Stimulated activated naive CD8-positive, alpha-beta T cell treated with anti-CD3 and anti-CD28 coated beads, Interleukin-15, Interleukin-2, amounts not matched to agents 100 U/mL and 50 U/mL, for 24 hours (primary cell): ENCODE measurements around the gene PPP1R3C.

Experiments
- ATAC-seq: fragments of 150-1000 bp; cut with Tn5 transposase; one replicate; pipeline ENCODE4 v1.10.0; 2021
- DNase-seq: peaks from one replicate; pipeline ENCODE4 v3.0.0; 2021

Gene PPP1R3C

GRCh38 chr10:91629715-91630549, 2.9 kb downstream of the PPP1R3C start:
- DNase-seq (no peak), ATAC-seq (no peak)

DNA sequence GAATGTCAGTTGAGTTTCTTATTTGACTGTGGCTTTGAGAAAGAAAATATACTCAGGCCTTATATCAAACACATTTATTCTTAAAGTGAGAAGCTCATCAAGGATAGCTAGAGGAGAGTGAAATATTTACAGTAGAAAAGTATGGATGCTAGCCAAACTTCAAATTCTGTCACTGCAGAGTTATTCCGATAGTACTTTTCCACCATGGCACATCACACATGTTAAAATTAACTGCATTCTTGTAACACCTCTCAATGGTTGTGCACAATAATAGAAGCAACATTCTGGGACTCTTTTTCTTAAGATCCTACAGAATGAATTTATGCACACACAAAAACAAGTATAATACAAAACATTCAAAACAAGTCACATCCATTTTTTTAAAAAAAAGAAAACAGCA, 4.5 kb downstream of the PPP1R3C start:
- no peak for ATAC-seq
- no peak for DNase-seq

DNA sequence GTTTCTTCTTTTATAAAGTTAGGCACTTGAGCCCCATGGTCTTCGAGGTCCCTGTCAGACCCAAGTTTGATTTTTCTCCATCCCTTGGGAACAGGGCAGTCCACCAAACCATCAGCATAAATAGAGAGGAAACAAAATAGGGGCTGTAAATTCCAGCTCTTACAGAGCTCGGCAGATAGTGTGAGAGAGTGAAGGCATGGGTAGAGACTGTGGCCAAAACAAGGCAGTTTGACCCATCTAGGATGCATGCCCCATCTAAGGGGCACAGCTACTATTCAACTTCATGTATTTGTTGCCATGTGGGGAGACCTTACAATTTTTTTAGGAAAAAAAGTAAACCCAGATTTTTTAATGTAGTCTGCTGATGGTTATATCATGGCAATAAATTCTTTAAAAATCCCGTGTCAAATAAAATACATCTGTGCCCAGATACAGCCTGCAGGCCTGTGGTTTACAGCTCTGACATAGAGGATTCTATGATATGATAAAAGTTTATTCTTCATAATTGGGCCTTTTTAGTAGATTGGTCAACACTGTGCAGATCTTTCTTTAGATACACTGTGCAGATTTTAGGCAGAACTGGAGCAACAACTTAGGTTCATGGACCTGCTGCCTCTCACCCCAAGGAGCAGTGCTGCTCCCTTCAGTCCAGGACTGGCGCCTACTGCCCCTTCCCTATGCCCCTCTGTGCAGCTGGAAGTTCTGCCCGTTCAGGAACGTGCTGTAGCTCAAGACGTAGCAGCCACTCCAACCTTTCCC, 5.3 kb downstream of the PPP1R3C start:
- no peak for DNase-seq
- ATAC-seq: no peak

DNA sequence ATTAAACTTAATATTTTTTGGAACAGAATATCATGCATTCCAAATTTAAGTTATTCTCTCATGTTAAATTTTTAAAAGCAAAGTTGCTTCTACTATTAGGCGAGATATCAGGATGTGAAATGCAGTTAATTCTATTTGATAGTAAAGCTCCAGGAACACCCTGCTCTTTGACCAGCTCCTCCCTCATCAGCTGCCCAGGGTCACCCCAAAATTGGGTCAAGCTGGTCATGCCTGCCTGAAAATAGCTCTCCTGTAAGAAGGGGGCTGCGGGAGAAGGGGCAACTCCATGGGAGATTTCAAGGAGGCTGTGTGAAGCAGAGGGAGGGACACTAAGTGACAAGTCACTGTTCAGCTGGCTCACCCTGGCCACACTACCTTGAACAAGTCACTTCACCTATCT, 5.9 kb downstream of the PPP1R3C start:
- ATAC-seq (no peak), DNase-seq (no peak)

DNA sequence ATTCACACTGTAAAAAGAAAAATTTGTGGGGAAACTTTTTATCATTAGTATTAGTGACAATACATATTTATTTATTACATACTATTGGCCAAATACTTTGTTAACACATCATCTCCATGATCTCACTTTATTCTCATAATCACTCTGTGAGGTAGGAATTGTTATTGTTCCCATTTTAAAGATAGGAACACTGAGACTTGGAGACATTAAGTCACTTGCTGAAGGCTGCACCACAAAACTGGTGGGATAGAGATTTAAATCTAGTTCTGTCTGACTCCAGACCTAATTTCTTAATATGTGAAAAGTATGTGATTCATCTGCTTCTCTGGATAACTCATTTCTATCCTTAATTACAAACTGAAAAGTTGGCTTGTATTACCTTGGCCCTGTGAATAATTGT, 8.2 kb downstream of the PPP1R3C start:
- DNase-seq (no peak), ATAC-seq (no peak)

DNA sequence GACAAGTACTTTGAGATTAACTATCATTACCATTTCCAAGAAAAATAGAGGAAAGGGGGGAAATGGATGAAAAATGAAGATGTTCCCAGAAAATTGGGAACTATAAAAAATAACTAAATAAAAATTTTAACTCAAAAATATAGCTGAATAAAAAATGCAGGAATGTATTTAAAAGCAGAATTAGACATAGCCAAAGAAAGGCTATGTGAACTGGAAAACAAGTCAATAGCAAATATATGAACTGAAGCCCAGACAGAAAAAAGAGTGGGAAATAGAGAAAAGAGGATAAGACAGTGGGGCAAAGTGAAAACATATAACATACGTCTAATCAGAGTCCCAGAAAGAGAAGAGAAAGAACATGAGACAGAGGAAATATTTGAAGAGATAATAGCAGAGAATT, 10.3 kb downstream of the PPP1R3C start:
- ATAC-seq (no peak), DNase-seq (no peak)

DNA sequence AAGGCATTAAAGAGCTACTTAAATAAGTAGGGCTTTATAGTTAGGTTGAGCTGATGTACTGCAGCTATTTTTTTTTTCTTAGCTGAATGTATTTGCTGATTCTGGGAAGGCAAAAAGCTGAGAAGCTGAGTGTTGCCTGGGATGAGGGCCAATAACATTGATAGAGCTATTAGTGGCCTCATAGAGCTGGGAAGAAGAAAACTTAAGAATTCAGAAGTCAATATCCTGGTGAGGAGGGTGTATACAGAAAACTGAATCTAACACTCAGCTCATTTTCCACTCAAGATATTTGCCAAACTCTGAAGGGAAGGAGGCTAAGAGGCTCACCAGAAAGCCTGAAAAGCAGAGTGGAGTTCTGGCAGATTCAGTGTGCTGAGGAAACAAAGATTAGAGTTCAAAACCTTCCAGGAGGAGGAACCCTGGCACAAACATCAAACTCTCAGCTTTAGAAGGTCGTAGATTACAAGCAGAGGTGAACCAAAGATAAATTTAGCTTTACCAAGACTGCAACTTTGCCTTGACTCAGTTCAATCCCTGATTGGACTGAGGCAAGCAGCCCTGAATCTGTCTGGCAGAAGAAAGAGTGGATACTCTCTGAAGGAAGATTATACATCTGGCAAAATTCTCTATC, 11.3 kb downstream of the PPP1R3C start:
- ATAC-seq: no peak
- no peak for DNase-seq

DNA sequence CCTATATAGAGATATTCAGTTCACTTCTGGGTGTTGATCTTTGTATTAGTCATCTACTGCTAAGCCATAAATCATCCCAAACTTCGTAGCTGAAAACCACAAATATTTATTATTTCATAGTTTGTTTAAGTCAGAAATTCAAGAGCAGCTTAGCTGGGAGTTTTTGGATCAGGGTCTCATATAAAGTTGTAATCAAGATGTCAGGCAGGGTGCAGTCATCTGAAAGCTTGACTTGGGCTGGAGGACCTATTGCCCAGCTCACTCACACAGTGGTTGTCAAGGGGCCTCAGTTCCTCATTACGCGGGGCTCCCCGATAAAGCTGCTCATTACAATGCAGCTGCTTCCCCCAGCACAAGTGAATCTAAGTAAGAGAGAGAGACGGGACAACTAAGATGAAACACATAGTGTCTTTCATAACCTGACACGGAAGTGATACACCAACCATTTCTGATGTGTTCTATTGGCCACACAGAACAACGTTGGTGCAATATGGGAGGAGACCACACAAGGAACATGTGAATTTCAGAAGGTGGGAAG, 15.7 kb downstream of the PPP1R3C start:
- ATAC-seq (no peak), DNase-seq (no peak)

GRCh38 chr10:91616137-91616536, 16.7 kb downstream of the PPP1R3C start:
- ATAC-seq: no peak
- DNase-seq: no peak

GRCh38 chr10:91614225-91614624, 18.6 kb downstream of the PPP1R3C start:
- no peak for ATAC-seq
- no peak for DNase-seq

- no peak for DNase-seq
- peak; percentile 9 for ATAC-seq
Observed at GRCh38 chr10:91613411-91614187, 19.3 kb downstream of the PPP1R3C start.

- ATAC-seq (no peak), DNase-seq (no peak)
Observed at GRCh38 chr10:91610919-91611318, 22.0 kb downstream of the PPP1R3C start.

DNA sequence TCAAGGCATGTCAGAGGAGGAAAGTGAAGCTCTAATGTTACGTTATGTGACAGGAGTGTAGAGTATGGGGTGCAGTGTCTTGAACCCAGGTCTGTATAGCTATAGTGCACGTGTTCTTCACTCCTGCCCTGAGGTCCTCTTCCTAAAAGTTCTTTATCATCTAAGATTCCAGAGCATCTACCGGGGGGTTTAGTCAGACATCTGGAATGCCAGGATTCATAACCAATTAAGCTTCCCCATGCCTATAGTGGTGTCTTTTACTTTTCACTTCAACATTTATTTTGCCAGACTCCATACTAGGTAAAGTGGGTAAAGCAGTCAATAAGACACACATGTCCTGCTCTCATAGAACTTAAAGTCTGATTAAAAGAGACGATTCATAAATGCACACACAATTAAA, 22.4 kb downstream of the PPP1R3C start:
- ATAC-seq: no peak
- no peak for DNase-seq

GRCh38 chr10:91607646-91608403, 25.0 kb downstream of the PPP1R3C start:
- DNase-seq (no peak), ATAC-seq (no peak)

DNA sequence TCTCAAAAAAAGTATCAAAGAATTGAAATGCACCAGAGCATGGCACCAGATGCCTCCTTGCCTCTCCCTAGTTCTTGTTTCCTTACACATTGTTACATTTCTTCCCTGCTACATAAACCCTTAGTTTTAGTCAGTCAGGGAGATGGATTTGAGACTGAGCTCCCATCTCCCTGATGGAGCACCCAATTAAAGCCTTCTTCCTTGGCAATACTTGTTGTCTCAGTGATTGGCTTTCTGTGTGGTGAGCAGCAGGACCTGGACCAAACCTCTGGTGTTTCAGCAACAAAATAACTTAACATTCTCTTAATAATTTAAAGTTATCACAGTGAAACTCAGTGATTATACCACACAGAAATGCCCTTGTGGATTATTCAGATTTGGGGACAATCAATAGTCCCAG, 26.9 kb downstream of the PPP1R3C start:
- ATAC-seq: no peak
- DNase-seq: no peak

GRCh38 chr10:91604553-91605534, 28.0 kb downstream of the PPP1R3C start:
- ATAC-seq (peak; percentile 65), DNase-seq (no peak)

- no peak for ATAC-seq
- DNase-seq: no peak
Observed at GRCh38 chr10:91603931-91604331, 28.9 kb downstream of the PPP1R3C start.

- no peak for ATAC-seq
- no peak for DNase-seq
Observed at GRCh38 chr10:91602868-91603568, 29.9 kb downstream of the PPP1R3C start.

- DNase-seq (no peak), ATAC-seq (no peak)
Observed at GRCh38 chr10:91602449-91602848, 30.4 kb downstream of the PPP1R3C start.
